Uterus (tissue), 2 donors: ENCODE results near the gene CACNB4.
"Not testable (repeated sequence)": the region's sequence is repeated elsewhere in the genome, so short reads cannot be mapped to it uniquely, and the experiment has no call there.

ENCODE experiments used
- POLR2A ChIP-seq, 2 donors: fragments of 450-650 bp; IDR thresholded peaks; one replicate each; pipeline ENCODE4 v1.6.1; 2016; ENCODE audit warnings: antibody characterized with exemption in 2 of 2, mild to moderate bottlenecking in 1 of 2, moderate library complexity in 1 of 2
- TF ChIP-seq, protein P1 (sequence below), 4 experiments: fragments of 200-600 bp in 2 of 4; fragments of 450-650 bp in 2 of 4; sonication (generic) in 2 of 4; IDR thresholded peaks; one replicate each; pipeline ENCODE4 v1.5.1; 2016 to 2019; ENCODE audit warnings: antibody characterized with exemption in 4 of 4, mild to moderate bottlenecking in 2 of 4, moderate library complexity in 1 of 4

DNA sequence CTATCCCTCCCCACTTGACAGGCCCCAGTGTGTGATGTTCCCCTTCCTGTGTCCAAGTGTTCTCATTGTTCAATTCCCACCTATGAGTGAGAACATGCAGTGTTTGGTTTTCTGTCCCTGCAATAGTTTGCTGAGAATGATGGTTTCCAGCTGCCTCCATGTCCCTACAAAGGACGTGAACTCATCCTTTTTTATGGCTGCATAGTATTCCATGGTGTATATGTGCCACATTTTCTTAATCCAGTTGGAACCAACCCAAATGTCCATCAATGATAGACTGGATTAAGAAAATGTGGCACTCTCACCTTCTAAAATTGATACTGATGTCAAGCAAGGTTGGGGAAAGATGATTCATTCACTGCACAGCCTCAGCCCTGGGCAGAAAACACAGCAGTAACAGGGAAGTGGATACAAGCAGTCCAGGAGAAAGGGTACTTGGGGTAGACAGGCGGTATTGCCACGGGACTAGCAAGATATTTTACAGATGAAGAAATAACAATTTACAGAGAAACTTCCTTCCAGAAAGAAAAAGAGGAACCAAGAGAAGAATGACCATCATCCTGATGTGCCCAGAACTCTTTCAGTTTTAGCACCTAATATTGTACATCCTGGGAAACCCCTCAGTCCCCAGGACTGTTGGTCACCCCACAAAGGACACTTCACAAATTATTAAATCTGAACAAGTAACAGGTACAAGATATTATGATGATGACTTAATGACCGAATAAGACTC lies 68.1 kb downstream of the CACNB4 start:
- not testable (repeated sequence) for TF ChIP-seq POLR2A (IDR thresholded peaks at IDR 0.05)
- TF ChIP-seq, protein P1, sequence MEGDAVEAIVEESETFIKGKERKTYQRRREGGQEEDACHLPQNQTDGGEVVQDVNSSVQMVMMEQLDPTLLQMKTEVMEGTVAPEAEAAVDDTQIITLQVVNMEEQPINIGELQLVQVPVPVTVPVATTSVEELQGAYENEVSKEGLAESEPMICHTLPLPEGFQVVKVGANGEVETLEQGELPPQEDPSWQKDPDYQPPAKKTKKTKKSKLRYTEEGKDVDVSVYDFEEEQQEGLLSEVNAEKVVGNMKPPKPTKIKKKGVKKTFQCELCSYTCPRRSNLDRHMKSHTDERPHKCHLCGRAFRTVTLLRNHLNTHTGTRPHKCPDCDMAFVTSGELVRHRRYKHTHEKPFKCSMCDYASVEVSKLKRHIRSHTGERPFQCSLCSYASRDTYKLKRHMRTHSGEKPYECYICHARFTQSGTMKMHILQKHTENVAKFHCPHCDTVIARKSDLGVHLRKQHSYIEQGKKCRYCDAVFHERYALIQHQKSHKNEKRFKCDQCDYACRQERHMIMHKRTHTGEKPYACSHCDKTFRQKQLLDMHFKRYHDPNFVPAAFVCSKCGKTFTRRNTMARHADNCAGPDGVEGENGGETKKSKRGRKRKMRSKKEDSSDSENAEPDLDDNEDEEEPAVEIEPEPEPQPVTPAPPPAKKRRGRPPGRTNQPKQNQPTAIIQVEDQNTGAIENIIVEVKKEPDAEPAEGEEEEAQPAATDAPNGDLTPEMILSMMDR (IDR thresholded peaks at IDR 0.05) = not testable (repeated sequence)
